ENCODE measurements around the gene CLPX.
"Not testable (repeated sequence)": the region's sequence is repeated elsewhere in the genome, so short reads cannot be mapped to it uniquely, and the experiment has no call there.

The CLPX gene

DNA sequence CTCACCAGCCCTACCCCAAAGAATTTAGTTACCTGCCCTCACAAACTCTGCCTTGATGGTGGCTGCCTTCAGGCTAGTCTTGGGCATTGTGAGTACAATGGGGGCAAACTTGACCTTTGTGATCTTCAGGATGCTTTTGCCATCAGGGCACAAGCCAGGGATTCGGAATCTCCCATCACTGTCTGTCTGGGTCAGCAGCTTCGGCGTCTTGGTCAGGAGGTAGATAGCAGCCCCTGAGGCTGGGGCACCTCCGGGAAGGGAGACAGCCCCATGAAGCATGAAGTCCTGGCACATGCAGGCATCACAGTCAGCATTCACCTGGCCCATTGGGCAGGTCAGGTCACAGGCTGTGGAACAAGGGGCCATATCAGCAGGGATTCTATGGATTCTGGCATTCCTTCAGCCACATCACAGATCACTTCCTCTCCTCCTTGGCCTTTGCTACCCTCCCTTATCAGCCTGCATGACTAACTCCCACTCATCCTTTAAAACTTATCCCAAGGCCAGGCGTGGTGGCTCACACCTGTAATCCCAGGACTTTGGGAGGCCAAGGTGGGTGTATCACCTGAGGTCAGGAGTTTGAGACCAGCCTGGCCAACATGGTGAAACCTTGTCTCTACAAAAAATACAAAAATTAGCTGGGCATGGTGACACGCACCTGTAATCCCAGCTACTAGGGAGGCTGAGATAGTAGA is 19.2 kb upstream of the CLPX start:
- peaks cover 25% of the 10 kb centered on the region for H3K4me1 ChIP-seq (ENCODE audit: insufficient read depth, low read length)
- no peaks in the 10 kb centered on the region for H3K36me3 ChIP-seq (ENCODE audit: insufficient read depth, low read length)
- no peaks in the 10 kb centered on the region for H3K9me3 ChIP-seq (ENCODE audit: low read length)
- H3K9ac ChIP-seq (ENCODE audit: low read length) = no peak overlapping the region
- no peak overlapping the region for H3K27ac ChIP-seq (ENCODE audit: low read depth, low read length)
- no peak overlapping the region for H3K4me3 ChIP-seq (ENCODE audit: low read depth in 1 of 2, low read length in 2 of 2)
- H3K27me3 ChIP-seq (ENCODE audit: control insufficient read depth in 1 of 2, insufficient read depth in 2 of 2, low read length in 2 of 2) = no peaks in the 10 kb centered on the region

DNA sequence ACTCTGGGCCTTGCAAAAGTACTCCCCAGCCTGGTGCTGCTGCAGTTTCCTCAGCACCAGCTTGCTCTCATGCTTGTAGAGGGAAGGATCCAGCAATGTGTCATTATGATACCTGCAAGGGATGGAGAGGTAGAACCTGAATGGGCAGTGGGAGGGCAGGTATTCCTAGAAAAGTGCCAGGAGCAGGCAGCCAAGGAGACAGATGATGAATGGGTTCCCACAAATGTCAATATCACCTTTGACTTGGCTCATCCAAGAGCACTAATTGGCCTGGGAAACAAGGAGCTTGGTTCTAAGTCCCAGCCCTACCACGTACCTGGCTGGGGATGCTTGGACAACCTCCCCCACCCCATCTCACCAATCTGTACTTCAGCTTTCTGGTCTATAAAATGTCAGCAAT is 16.8 kb upstream of the CLPX start:
- no peaks in the 10 kb centered on the region for H3K9me3 ChIP-seq (ENCODE audit: low read length)

DNA sequence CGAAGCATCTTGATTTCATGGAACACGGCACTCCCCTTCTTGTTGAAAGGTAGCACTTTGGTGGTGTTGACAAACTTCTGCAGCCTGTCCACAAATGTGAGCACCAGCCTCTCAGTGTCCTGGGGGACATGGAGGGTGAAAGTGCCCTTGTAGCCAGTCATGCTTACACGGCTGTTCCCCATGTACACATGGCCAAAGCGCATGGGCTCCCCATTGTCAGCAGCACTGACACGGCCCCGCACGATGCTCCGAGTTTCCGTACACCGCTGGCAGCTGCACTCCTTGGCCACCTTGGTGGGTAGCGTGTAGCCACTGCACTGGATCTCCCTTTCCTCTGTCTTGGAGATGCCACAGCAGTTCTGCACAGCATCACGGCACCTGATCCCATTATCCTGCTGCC is 13.4 kb upstream of the CLPX start:
- no peak overlapping the region for H3K27ac ChIP-seq (ENCODE audit: low read depth, low read length)
- H3K4me1 ChIP-seq (ENCODE audit: insufficient read depth, low read length) = peaks cover 11% of the 10 kb centered on the region
- H3K4me3 ChIP-seq (ENCODE audit: low read depth in 1 of 2, low read length in 2 of 2) = no peak overlapping the region
- H3K9ac ChIP-seq (ENCODE audit: low read length) = no peak overlapping the region
- no peaks in the 10 kb centered on the region for H3K9me3 ChIP-seq (ENCODE audit: low read length)
- H3K36me3 ChIP-seq (ENCODE audit: insufficient read depth, low read length) = no peaks in the 10 kb centered on the region
- H3K27me3 ChIP-seq (ENCODE audit: control insufficient read depth in 1 of 2, insufficient read depth in 2 of 2, low read length in 2 of 2) = no peaks in the 10 kb centered on the region

More for the DNA sequence above, 16.8 kb upstream of the CLPX start:
- Histone ChIP-seq H3K27me3 (ENCODE audit: control insufficient read depth in 1 of 2, insufficient read depth in 2 of 2, low read length in 2 of 2) (no peaks in the 10 kb centered on the region), H3K4me3 (ENCODE audit: low read depth in 1 of 2, low read length in 2 of 2) (no peak overlapping the region), H3K36me3 (ENCODE audit: insufficient read depth, low read length) (no peaks in the 10 kb centered on the region), H3K27ac (ENCODE audit: low read depth, low read length) (no peak overlapping the region), H3K4me1 (ENCODE audit: insufficient read depth, low read length) (peaks cover 10% of the 10 kb centered on the region), H3K9ac (ENCODE audit: low read length) (no peak overlapping the region)

DNA sequence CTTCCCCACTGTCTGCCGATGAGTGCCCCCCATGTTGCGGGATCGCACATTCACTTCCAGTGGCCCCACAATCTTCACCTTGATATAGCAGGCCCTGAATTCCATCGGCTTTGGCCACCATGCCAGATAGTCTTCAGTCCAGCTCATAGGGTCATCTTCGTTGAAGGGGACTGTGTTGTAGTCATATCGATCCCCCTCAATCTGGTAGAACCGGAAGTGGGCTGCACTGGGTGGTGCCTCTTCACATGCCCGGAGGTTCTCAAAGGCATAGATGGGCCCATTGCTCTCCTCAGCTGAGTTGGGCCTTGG is 12.1 kb upstream of the CLPX start:
- Histone ChIP-seq H3K9ac (ENCODE audit: low read length) (no peak overlapping the region), H3K27me3 (ENCODE audit: control insufficient read depth in 1 of 2, insufficient read depth in 2 of 2, low read length in 2 of 2) (no peaks in the 10 kb centered on the region), H3K27ac (ENCODE audit: low read depth, low read length) (no peak overlapping the region), H3K4me1 (ENCODE audit: insufficient read depth, low read length) (peaks cover 11% of the 10 kb centered on the region), H3K36me3 (ENCODE audit: insufficient read depth, low read length) (no peaks in the 10 kb centered on the region), H3K9me3 (ENCODE audit: low read length) (no peaks in the 10 kb centered on the region), H3K4me3 (ENCODE audit: low read depth in 1 of 2, low read length in 2 of 2) (no peak overlapping the region)

DNA sequence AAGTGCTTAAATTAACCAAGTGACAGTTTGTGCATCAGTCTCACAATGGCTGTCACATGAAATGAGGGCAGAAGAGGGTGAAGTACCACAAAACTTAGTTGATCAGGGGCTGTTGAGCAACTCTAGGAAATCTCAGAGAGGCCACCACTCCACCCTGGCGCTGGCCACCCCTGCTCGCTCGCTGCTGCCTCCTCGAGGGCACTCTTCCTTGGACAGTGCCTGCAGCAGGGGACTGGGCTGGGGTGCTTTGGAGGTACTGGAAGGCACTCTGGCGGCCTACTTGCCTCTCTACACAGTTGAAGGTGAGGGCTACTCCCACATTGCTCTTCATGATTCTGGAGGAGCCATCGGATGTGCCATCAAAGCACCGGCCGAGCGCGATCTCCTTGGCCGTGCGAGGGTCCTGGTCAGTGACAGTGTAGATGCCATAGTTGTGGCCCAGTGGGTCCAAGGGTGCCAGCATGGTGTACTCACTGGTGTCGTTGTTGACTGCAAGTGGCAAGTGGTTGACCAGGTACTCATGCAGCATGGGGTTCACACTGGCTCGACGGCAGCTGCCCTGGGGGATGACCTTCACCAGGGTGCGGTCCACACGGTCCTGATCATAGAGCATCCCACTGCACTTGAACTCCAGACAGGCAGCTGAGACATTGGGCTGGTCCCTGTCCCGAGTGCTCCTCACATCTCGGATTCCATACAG is 11.6 kb upstream of the CLPX start:
- no peaks in the 10 kb centered on the region for H3K36me3 ChIP-seq (ENCODE audit: insufficient read depth, low read length)
- no peak overlapping the region for H3K27ac ChIP-seq (ENCODE audit: low read depth, low read length)
- H3K9me3 ChIP-seq (ENCODE audit: low read length) = no peaks in the 10 kb centered on the region
- H3K4me3 ChIP-seq (ENCODE audit: low read depth in 1 of 2, low read length in 2 of 2) = no peak overlapping the region
- no peaks in the 10 kb centered on the region for H3K27me3 ChIP-seq (ENCODE audit: control insufficient read depth in 1 of 2, insufficient read depth in 2 of 2, low read length in 2 of 2)
- no peak overlapping the region for H3K9ac ChIP-seq (ENCODE audit: low read length)
- peaks cover 11% of the 10 kb centered on the region for H3K4me1 ChIP-seq (ENCODE audit: insufficient read depth, low read length)

DNA sequence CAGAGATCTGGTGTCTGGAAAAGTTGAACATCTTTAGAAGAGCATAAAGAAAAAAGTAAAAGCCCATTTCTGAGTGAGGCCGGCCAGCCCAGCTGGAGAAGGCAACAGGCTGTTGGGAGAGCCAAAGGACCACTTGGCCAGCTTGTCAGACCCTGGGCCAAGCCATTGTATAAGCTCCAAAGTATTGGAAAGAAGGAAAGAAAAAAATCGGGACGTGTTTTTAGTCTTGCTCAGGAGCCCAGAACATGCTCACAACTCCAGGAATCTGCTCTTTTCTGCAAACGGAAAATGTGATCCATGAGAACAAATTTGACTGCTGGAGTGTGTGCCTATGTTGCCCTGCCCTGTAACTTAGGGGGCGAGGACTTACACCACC is 10.4 kb upstream of the CLPX start:
- Histone ChIP-seq H3K27ac (ENCODE audit: low read depth, low read length) (no peak overlapping the region), H3K4me3 (ENCODE audit: low read depth in 1 of 2, low read length in 2 of 2) (no peak overlapping the region), H3K4me1 (ENCODE audit: insufficient read depth, low read length) (peaks cover 11% of the 10 kb centered on the region), H3K9me3 (ENCODE audit: low read length) (no peaks in the 10 kb centered on the region), H3K36me3 (ENCODE audit: insufficient read depth, low read length) (no peaks in the 10 kb centered on the region), H3K9ac (ENCODE audit: low read length) (no peak overlapping the region), H3K27me3 (ENCODE audit: control insufficient read depth in 1 of 2, insufficient read depth in 2 of 2, low read length in 2 of 2) (no peaks in the 10 kb centered on the region)

DNA sequence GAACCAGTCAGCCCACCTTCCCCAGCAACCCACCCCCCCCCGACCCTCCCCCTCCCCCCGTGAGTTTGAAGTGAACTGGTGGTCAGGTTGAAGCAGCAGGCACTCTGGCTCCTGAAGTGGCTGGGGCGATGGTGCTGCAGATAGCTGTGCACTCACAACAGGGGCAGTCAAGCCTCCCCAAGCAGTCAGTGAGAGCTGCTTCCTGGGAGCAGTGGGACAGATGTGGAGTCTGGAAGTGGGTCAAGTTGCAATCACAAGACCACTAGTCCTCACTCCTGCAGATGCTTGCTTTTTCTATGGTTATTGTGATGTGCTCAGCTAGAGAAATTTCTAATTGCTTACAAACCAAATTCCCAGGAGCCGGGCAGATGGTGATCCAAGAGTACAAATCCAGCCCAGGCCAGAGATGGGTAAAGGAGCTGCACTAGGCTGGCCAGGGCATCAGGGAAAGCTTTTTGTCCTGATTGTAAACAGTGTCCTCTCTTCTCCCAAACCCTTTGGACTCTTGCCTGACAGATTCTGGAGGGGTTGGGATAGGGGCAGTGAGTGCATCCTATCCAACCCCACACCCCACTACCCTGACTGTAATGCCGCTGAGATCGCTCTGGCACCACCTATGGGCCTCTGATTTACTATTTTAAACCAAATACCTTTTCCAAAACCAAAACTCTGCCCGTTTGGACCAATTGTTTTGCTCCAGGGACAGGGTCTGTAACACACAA is 9.8 kb upstream of the CLPX start:
- H3K4me3 ChIP-seq (ENCODE audit: low read depth in 1 of 2, low read length in 2 of 2) = no peak overlapping the region
- peaks cover 11% of the 10 kb centered on the region for H3K4me1 ChIP-seq (ENCODE audit: insufficient read depth, low read length)
- H3K9me3 ChIP-seq (ENCODE audit: low read length) = no peaks in the 10 kb centered on the region
- H3K27ac ChIP-seq (ENCODE audit: low read depth, low read length) = no peak overlapping the region
- no peaks in the 10 kb centered on the region for H3K36me3 ChIP-seq (ENCODE audit: insufficient read depth, low read length)
- H3K9ac ChIP-seq (ENCODE audit: low read length) = no peak overlapping the region
- H3K27me3 ChIP-seq (ENCODE audit: control insufficient read depth in 1 of 2, insufficient read depth in 2 of 2, low read length in 2 of 2) = no peaks in the 10 kb centered on the region

DNA sequence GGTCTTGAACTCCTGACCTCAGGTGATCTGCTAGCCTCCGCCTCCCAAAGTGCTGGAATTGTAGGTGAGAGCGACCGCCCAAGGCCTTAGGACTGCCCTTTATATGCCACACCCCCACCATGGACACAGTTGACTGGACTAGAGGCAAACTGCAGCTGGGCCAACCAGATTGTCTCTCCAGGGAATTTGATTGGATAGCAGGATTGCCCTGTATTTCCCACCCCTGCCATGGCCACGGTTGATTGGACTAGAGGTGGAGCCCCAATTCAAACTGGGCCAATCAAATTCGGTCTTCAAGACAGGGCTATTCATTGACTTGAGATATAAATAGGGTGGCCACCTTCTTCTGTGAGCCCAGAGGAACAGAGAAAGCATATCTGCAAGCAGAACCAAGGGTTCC is 6.9 kb upstream of the CLPX start:
- H3K9ac ChIP-seq (ENCODE audit: low read length) = no peak overlapping the region
- peaks cover 11% of the 10 kb centered on the region for H3K4me1 ChIP-seq (ENCODE audit: insufficient read depth, low read length)
- no peaks in the 10 kb centered on the region for H3K36me3 ChIP-seq (ENCODE audit: insufficient read depth, low read length)
- no peak overlapping the region for H3K27ac ChIP-seq (ENCODE audit: low read depth, low read length)
- H3K27me3 ChIP-seq (ENCODE audit: control insufficient read depth in 1 of 2, insufficient read depth in 2 of 2, low read length in 2 of 2) = no peaks in the 10 kb centered on the region
- H3K9me3 ChIP-seq (ENCODE audit: low read length) = no peaks in the 10 kb centered on the region
- H3K4me3 ChIP-seq (ENCODE audit: low read depth in 1 of 2, low read length in 2 of 2) = no peak overlapping the region

DNA sequence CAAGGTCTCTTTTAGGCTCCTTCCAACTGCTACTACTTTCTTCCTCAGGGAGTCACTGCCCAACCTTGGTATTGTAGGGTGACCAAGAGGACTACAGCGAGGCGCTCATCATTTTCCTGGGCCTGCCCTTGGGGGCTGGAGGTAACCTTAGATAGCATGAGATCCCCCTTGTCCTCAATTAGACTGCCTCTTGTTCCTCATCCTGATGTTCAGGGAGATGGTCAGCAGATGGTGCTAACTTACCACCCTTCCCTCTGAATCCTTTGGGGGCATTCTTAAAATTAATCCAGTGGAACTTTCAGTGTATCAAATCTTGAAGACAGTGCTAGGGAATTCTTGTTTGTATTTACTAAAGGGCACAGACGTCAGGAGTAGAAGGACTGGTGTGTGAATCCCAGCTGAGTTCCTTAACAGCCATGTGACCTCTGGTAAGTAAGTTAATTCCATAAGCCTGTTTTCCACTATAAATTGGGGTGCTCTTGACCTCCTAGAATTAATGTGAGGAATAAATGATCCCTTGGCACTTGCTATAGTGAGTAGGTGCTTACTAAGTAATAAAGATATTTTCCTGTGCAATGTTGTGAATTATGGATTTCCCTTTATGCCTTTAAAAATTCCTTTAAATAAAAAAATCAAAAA is 4.1 kb upstream of the CLPX start:
- no peaks in the 10 kb centered on the region for H3K9me3 ChIP-seq (ENCODE audit: low read length)
- no peak overlapping the region for H3K9ac ChIP-seq (ENCODE audit: low read length)
- no peaks in the 10 kb centered on the region for H3K4me1 ChIP-seq (ENCODE audit: insufficient read depth, low read length)
- H3K4me3 ChIP-seq (ENCODE audit: low read depth in 1 of 2, low read length in 2 of 2) = no peak overlapping the region
- no peak overlapping the region for H3K27ac ChIP-seq (ENCODE audit: low read depth, low read length)
- no peaks in the 10 kb centered on the region for H3K36me3 ChIP-seq (ENCODE audit: insufficient read depth, low read length)
- no peaks in the 10 kb centered on the region for H3K27me3 ChIP-seq (ENCODE audit: control insufficient read depth in 1 of 2, insufficient read depth in 2 of 2, low read length in 2 of 2)

DNA sequence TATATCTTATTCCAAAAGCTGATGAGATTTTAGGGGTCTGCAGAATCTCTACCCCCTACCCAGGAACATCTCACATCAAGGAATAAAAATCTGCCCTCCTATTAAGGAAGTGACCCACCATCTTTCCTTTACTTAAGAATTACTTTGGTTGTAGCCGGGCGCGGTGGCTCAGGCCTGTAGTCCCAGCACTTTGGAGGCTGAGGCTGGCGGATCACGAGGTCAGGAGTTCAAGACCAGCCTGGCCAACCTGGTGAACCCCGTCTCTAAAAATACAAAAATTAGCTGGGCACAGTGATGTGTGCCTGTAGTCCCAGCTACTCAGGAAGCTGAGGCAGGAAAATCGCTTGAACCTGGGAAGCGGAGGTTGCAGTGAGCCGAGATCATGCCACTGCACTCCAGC is 3.3 kb upstream of the CLPX start:
- not testable (repeated sequence) for H3K36me3 ChIP-seq (ENCODE audit: insufficient read depth, low read length); H3K9me3 ChIP-seq (ENCODE audit: low read length); H3K4me1 ChIP-seq (ENCODE audit: insufficient read depth, low read length); H3K9ac ChIP-seq (ENCODE audit: low read length); H3K4me3 ChIP-seq (ENCODE audit: low read depth in 1 of 2, low read length in 2 of 2); H3K27ac ChIP-seq (ENCODE audit: low read depth, low read length); H3K27me3 ChIP-seq (ENCODE audit: control insufficient read depth in 1 of 2, insufficient read depth in 2 of 2, low read length in 2 of 2)

DNA sequence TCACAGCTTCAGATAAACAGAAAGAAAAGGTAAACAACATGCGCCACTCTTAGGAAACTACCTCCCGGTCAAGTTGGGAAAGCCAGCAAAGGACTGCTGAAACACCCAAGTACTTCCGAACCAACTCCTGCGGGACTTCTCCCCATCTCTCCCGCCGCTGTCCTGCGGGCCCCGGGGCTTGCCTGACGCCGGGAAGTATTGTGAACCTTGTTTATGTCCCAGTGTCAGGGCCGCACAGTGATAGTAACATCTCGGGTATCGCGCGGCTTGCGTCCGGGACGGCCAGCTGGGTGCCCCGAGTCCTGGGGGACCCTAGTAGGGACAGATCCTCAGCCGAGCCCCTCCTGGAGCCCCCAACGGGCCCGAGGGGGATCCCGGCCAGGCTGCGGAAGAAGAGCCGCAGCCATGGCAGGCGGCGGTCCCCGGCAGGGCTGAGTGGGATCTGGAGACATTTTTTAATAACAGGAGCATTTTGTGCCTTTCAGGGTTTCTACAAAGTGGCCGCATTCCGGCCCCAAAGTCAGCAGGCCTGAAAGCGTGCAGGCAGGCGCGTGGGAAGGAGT is 756 bp downstream of the CLPX start:
- Histone ChIP-seq H3K9ac (ENCODE audit: low read length) (peak overlapping the region; percentile 69), H3K27ac (ENCODE audit: low read depth, low read length) (peak overlapping the region; percentile 98), H3K9me3 (ENCODE audit: low read length) (no peaks in the 10 kb centered on the region), H3K36me3 (ENCODE audit: insufficient read depth, low read length) (peaks cover 4% of the 10 kb centered on the region), H3K4me3 (ENCODE audit: low read depth in 1 of 2, low read length in 2 of 2) (peak overlapping the region; percentile 97 to 98), H3K27me3 (ENCODE audit: control insufficient read depth in 1 of 2, insufficient read depth in 2 of 2, low read length in 2 of 2) (no peaks in the 10 kb centered on the region), H3K4me1 (ENCODE audit: insufficient read depth, low read length) (peaks cover 14% of the 10 kb centered on the region)

Data from muscle layer of colon (tissue), 2 donors.